ENCODE data around the gene ERBB2. TPM values are rescaled to one million over a fixed set of nuclear protein-coding genes. Genes with fewer than 3 reads are reported as not detected.

Gene ERBB2
- total RNA-seq, 1 donor, result 44.2 TPM

DNA sequence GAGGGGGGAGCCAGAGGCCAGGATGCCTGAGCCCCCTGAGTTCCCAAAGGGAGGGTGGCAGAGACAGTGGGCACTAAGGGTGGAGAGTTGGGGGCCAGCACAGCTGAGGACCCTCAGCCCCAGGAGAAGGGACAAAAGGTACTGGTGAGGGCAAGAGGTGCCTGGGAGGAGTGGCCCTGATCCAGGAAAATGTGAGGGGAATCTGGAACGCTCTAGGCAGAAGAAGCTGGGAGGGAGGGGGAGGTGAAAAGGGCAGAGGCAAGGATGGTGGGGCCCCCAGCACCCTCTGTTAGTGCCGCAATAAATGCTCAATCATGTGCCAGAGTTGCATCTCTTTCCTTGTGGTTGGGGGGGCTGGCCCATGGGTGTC lies 33.6 kb upstream of the ERBB2 start:
- Histone ChIP-seq H3K4me2 (ENCODE audit: insufficient read depth, low read length) (no peak overlapping the region), H3K27me3 (ENCODE audit: insufficient read depth, low read length) (peaks cover 62% of the 10 kb centered on the region), H3K27ac (ENCODE audit: low read depth, low read length) (no peak overlapping the region), H3K4me1 (ENCODE audit: insufficient read depth, low read length) (no peaks in the 10 kb centered on the region), H3K36me3 (ENCODE audit: insufficient read depth, low read length) (peaks cover 4% of the 10 kb centered on the region), H3K9me3 (ENCODE audit: low read depth, low read length) (no peaks in the 10 kb centered on the region), H3K4me3 (ENCODE audit: insufficient read depth, low read length) (no peak overlapping the region), H3K79me2 (ENCODE audit: insufficient read depth, low read length) (no peaks in the 10 kb centered on the region), H2AFZ (ENCODE audit: low read length) (no peak overlapping the region), H4K20me1 (ENCODE audit: insufficient read depth, low read length) (peaks cover 6% of the 10 kb centered on the region)
- TF ChIP-seq, protein P1, sequence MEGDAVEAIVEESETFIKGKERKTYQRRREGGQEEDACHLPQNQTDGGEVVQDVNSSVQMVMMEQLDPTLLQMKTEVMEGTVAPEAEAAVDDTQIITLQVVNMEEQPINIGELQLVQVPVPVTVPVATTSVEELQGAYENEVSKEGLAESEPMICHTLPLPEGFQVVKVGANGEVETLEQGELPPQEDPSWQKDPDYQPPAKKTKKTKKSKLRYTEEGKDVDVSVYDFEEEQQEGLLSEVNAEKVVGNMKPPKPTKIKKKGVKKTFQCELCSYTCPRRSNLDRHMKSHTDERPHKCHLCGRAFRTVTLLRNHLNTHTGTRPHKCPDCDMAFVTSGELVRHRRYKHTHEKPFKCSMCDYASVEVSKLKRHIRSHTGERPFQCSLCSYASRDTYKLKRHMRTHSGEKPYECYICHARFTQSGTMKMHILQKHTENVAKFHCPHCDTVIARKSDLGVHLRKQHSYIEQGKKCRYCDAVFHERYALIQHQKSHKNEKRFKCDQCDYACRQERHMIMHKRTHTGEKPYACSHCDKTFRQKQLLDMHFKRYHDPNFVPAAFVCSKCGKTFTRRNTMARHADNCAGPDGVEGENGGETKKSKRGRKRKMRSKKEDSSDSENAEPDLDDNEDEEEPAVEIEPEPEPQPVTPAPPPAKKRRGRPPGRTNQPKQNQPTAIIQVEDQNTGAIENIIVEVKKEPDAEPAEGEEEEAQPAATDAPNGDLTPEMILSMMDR (IDR thresholded peaks at IDR 0.05; ENCODE audit: extremely low read depth, low read depth, low read length), result no peak
- DNase-seq (ENCODE audit: insufficient read length, low spot score, missing footprints), result peak; percentile 82

DNA sequence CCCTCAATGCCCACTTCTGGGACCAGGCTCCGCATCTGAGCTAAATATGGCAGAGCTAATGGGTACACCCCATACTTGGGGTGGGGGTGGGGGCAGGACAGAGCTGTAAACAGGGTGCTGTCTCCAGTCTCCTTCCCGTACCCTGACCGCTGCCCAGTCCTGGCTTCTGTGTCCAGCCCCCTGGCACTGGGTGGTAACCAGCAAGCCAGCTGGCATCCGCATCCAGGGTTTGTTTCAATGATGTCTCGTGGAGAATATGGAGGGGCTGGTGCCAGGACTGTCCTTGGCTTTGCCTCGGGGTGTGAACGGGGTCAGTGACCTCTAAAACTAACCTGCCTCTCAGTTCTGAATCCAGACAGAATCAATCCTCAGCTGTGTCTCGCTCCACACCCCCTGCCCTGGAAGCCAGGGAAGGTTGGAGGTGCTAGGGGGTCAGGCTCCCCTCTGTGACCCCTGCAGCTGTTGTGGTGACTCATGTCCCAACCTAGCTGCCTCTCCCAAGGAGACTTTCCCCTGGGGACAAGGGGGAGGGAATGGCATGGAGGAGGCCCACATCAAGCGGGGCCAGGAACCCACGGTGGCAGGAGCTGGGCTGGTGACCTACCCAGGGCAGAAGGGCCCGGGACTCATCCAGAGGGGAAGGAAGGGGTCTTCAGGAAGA lies 33.1 kb upstream of the ERBB2 start:
- no peaks in the 10 kb centered on the region for H3K9me3 ChIP-seq (ENCODE audit: low read depth, low read length)
- H3K27me3 ChIP-seq (ENCODE audit: insufficient read depth, low read length), result peaks cover 67% of the 10 kb centered on the region
- no peak overlapping the region for H3K27ac ChIP-seq (ENCODE audit: low read depth, low read length)
- H2AFZ ChIP-seq (ENCODE audit: low read length), result no peak overlapping the region
- TF ChIP-seq, protein P1 (IDR thresholded peaks at IDR 0.05; ENCODE audit: extremely low read depth, low read depth, low read length), result no peak
- H3K4me3 ChIP-seq (ENCODE audit: insufficient read depth, low read length), result no peak overlapping the region
- H3K4me2 ChIP-seq (ENCODE audit: insufficient read depth, low read length), result no peak overlapping the region
- peaks cover 6% of the 10 kb centered on the region for H4K20me1 ChIP-seq (ENCODE audit: insufficient read depth, low read length)
- peaks cover 4% of the 10 kb centered on the region for H3K36me3 ChIP-seq (ENCODE audit: insufficient read depth, low read length)
- H3K79me2 ChIP-seq (ENCODE audit: insufficient read depth, low read length), result no peaks in the 10 kb centered on the region
- H3K4me1 ChIP-seq (ENCODE audit: insufficient read depth, low read length), result no peaks in the 10 kb centered on the region
- peak; percentile 84 for DNase-seq (ENCODE audit: insufficient read length, low spot score, missing footprints)

DNA sequence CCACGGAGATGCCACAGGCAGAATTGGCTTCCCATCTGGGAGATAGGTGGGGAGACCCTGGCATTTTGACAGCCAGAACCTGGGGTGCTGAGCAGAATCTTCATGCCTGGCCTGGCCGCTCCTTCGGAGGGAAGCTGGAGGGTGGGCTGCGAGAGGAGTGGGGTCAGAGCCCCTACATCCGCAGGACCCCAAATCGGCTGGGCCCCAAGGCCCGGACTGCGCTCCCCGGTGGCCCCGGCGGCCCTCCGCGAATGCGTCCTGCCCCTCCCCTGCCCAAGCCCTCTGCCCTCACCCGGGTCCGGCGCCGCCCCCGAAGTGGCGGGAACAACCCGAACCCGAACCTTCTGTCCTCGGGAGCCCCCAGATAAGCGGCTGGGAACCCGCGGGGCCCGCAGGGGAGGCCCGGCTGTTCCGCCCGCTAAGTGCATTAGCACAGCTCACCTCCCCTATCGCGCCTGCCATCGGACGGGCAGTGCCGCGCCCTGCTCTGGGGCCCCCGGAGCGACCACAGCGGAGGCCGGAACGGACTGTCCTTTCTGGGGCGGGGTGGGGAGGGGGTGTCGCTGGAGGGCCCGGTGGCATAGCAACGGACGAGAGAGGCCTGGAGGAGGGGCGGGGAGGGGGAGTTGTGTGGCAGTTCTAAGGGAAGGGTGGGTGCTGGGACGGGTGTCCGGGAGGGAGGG lies 32.5 kb upstream of the ERBB2 start:
- peaks cover 71% of the 10 kb centered on the region for H3K27me3 ChIP-seq (ENCODE audit: insufficient read depth, low read length)
- H3K4me3 ChIP-seq (ENCODE audit: insufficient read depth, low read length), result no peak overlapping the region
- peak; percentile 81 for DNase-seq (ENCODE audit: insufficient read length, low spot score, missing footprints)
- H3K9me3 ChIP-seq (ENCODE audit: low read depth, low read length), result no peaks in the 10 kb centered on the region
- TF ChIP-seq, protein P1 (IDR thresholded peaks at IDR 0.05; ENCODE audit: extremely low read depth, low read depth, low read length), result no peak
- H3K79me2 ChIP-seq (ENCODE audit: insufficient read depth, low read length), result no peaks in the 10 kb centered on the region
- H3K4me2 ChIP-seq (ENCODE audit: insufficient read depth, low read length), result no peak overlapping the region
- H3K27ac ChIP-seq (ENCODE audit: low read depth, low read length), result no peak overlapping the region
- no peak overlapping the region for H2AFZ ChIP-seq (ENCODE audit: low read length)
- no peaks in the 10 kb centered on the region for H3K4me1 ChIP-seq (ENCODE audit: insufficient read depth, low read length)
- H4K20me1 ChIP-seq (ENCODE audit: insufficient read depth, low read length), result peaks cover 6% of the 10 kb centered on the region
- peaks cover 4% of the 10 kb centered on the region for H3K36me3 ChIP-seq (ENCODE audit: insufficient read depth, low read length)

Data from osteoblast (primary cell).